Spinal cord (tissue), 10 donors: Measurements from ENCODE around the gene TUBB8B. TPM values are rescaled to one million over a fixed set of nuclear protein-coding genes. Genes with fewer than 3 reads are reported as not detected.
"Not testable (repeated sequence)": the region's sequence is repeated elsewhere in the genome, so short reads cannot be mapped to it uniquely, and the experiment has no call there.

Experiments
- DNase-seq, 6 donors: peaks; one replicate each; pipeline versions ENCODE4 v3.0.0 to v3.0.0-alpha.2; 2013 to 2015; ENCODE audit warnings: low spot score in 6 of 6, low read depth in 4 of 6
- H3K27ac ChIP-seq: one replicate; pipeline ENCODE4 v1.5.1; 2013; ENCODE audit warnings: low read depth, low read length, control low read depth
- H3K27me3 ChIP-seq: one replicate; pipeline ENCODE4 v1.6.1; 2013; ENCODE audit warnings: low read length; ENCODE audit not compliant: control insufficient read depth, insufficient read depth
- H3K36me3 ChIP-seq: one replicate; pipeline ENCODE4 v1.6.1; 2013; ENCODE audit warnings: low read length; ENCODE audit not compliant: control insufficient read depth, insufficient read depth
- H3K4me1 ChIP-seq: one replicate; pipeline ENCODE4 v1.6.1; 2013; ENCODE audit warnings: low read length; ENCODE audit not compliant: control insufficient read depth, insufficient read depth
- H3K4me3 ChIP-seq: one replicate; pipeline ENCODE4 v1.5.1; 2013; ENCODE audit warnings: low read depth, low read length, control low read depth
- H3K9me3 ChIP-seq: one replicate; pipeline ENCODE4 v1.6.1; 2013; ENCODE audit warnings: low read length; ENCODE audit not compliant: control insufficient read depth, insufficient read depth
- WGBS: methylation state at CpG from one replicate; pipeline ENCODE4 v1.1.5; 2013; ENCODE audit warnings: missing lambda C conversion rate; ENCODE audit not compliant: insufficient coverage; 5-methylcytosine and 5-hydroxymethylcytosine counted together
- polyA plus RNA-seq, 2 donors: library from polyadenylated mRNA; unstranded; fragments of 120-200 nt; gene quantifications; one replicate each; pipeline ENCODE4 v1.2.1, GENCODE V29; 2013; ENCODE audit not compliant: insufficient read length in 2 of 2
- total RNA-seq, 2 donors: library from RNA; depleted of rRNA in 1 of 2; stranded (reverse); fragments of 120-200 nt in 1 of 2; fragments of >200 nt in 1 of 2; gene quantifications; one replicate each; pipeline versions ENCODE4 v1.2.3 to v1.2.4, GENCODE V29; 2013 to 2014
- donor health status: healthy.

The TUBB8B gene
- total and polyA plus RNA-seq, 4 donors: 0.11 to 0.65 TPM; not detected in 2

GRCh38 chr18:84801-85200 lies 35.4 kb upstream of the TUBB8B start:
- H3K4me3 ChIP-seq, H3K27me3 ChIP-seq, H3K4me1 ChIP-seq, H3K9me3 ChIP-seq, H3K27ac ChIP-seq, H3K36me3 ChIP-seq, DNase-seq: not testable (repeated sequence)
- WGBS: 78% methylated on average over 7 of the region's 12 CpGs

GRCh38 chr18:82626-83209 lies 33.3 kb upstream of the TUBB8B start:
- not testable (repeated sequence) for H3K9me3 ChIP-seq, H3K4me3 ChIP-seq, DNase-seq, H3K4me1 ChIP-seq, H3K36me3 ChIP-seq, H3K27ac ChIP-seq, H3K27me3 ChIP-seq
- WGBS: 87% methylated on average over 6 of the region's 11 CpGs

GRCh38 chr18:80881-81280 lies 31.5 kb upstream of the TUBB8B start:
- not testable (repeated sequence) for H3K4me1 ChIP-seq, H3K27ac ChIP-seq, H3K27me3 ChIP-seq, H3K9me3 ChIP-seq, H3K4me3 ChIP-seq, DNase-seq, H3K36me3 ChIP-seq
- 86% methylated on average over 2 of the region's 2 CpGs for WGBS

GRCh38 chr18:80202-80601 lies 30.8 kb upstream of the TUBB8B start:
- 93% methylated on average over 3 of the region's 6 CpGs for WGBS
- not testable (repeated sequence) for H3K27me3 ChIP-seq, DNase-seq, H3K4me1 ChIP-seq, H3K27ac ChIP-seq, H3K36me3 ChIP-seq, H3K4me3 ChIP-seq, H3K9me3 ChIP-seq

- not testable (repeated sequence) for H3K4me3 ChIP-seq, H3K27me3 ChIP-seq, DNase-seq, H3K27ac ChIP-seq, H3K9me3 ChIP-seq, H3K36me3 ChIP-seq, H3K4me1 ChIP-seq
- WGBS: 52% methylated on average over 48 of the region's 57 CpGs
Observed at GRCh38 chr18:75525-76160, 26.2 kb upstream of the TUBB8B start.

GRCh38 chr18:73181-73777 lies 23.9 kb upstream of the TUBB8B start:
- not testable (repeated sequence) for H3K4me1 ChIP-seq, H3K9me3 ChIP-seq, H3K27me3 ChIP-seq, DNase-seq, H3K27ac ChIP-seq, H3K4me3 ChIP-seq, H3K36me3 ChIP-seq
- WGBS: 32% methylated on average over 22 of the region's 48 CpGs

DNA sequence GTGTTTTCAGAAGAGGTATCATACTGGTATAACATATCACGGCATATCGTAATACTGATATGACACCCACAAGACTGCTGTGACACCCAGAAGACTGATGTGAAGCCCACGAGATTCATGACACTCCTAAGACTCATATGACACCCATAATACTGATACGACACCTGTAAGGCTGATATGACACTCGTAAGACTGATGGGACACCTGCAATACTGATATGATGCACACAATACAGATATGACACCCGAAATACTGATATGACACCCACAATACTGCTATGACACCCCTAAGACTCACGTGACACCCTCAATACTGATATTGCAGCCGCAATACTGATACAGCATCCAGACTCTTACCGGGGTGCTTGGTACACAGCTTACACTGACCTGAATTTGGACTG lies 18.3 kb upstream of the TUBB8B start:
- H3K27ac ChIP-seq, DNase-seq, H3K4me1 ChIP-seq, H3K36me3 ChIP-seq, H3K27me3 ChIP-seq, H3K4me3 ChIP-seq, H3K9me3 ChIP-seq: not testable (repeated sequence)
- 47% methylated on average over 5 of the region's 9 CpGs for WGBS

DNA sequence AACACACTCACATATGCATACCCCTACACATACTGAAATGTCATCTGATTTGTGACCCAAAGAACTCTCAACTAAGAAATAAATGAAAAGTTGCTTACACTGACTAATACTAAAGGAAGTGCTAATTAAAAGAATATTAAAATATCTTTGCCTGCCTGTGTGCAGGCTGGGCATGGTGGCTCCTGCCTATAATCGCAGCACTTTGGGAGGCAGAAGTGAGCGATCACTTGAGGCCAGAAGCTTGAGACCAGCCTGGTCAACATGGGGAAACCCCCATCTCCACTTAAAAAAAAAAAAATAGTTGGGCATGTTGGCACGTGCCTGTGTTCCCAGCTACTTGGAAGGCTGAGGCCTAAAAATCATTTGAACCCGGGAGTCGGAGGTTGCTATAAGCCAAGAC lies 14.9 kb upstream of the TUBB8B start:
- 86% methylated on average over 3 of the region's 5 CpGs for whole genome bisulfite sequencing
- H3K4me1 ChIP-seq, H3K36me3 ChIP-seq: not testable (repeated sequence)

DNA sequence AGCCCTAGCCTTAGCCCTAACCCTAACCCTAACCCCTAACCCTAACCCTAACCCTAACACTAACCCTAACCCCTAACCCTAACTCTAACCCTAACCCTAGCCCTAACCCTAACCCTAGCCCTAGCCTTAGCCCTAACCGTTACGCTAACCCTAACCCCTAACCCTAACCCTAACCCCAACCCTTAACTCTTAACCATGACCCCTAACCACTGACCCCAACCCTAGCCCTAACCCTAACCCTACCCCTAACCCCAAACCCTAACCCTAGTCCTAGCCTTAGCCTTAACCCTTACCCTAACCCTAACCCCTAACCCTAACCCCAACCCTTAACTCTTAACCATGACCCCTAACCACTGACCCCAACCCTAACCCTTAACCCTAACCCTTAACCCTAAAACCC lies 14.2 kb upstream of the TUBB8B start:
- not testable (repeated sequence) for H3K27ac ChIP-seq, H3K4me1 ChIP-seq, H3K27me3 ChIP-seq, H3K9me3 ChIP-seq, H3K4me3 ChIP-seq, H3K36me3 ChIP-seq
- WGBS: 81% methylated on average over 2 of the region's 2 CpGs
- peak in 1 of 6 donors; percentile 4 for DNase-seq

More for the DNA sequence above, 14.9 kb upstream of the TUBB8B start:
- H3K27me3 ChIP-seq, H3K4me3 ChIP-seq, H3K9me3 ChIP-seq, H3K27ac ChIP-seq, DNase-seq: not testable (repeated sequence)

DNA sequence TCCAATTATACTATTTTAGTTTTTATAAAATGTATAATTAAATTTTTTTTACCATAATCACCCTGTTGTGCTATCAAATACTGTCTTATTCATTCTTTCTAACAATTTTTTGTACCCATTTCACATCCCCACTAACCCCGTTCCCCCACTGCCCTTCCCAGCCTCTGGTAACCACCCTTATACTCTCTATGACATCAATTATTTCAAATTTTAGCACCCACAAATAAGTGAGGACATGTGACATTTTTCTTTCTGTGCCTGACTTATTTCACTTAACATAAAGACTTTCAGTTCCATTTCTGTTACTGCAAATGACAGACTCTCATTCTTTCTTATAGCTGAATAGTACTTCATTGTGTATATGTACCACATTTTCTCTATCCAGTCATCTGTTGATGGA lies 5.0 kb upstream of the TUBB8B start:
- H3K9me3 ChIP-seq, H3K4me3 ChIP-seq, H3K27me3 ChIP-seq, H3K36me3 ChIP-seq, H3K4me1 ChIP-seq, H3K27ac ChIP-seq, DNase-seq: not testable (repeated sequence)
- 93% methylated on average over 1 of the region's 1 CpG for WGBS
